Panc1 (cell line): ENCODE results near the gene ABCG8. TPM values are rescaled to one million over a fixed set of nuclear protein-coding genes. Genes with fewer than 3 reads are reported as not detected.

ENCODE experiments used
- ATAC-seq: fragments of 200-7000 bp; cut with Tn5 transposase; 2 replicates; pipeline ENCODE4 v1.9.1; 2020; ENCODE audit warnings: mild to moderate bottlenecking, moderate library complexity
- BruUV-seq: library from RNA; stranded (reverse); fragments of 400-500 nt; replicated peaks from 2 replicates; lab custom pipeline; 2021; lab: Mats Ljungman, UMichigan
- CTCF ChIA-PET: fragments of 300-600 bp; sonication (Branson Sonifier 250); formaldehyde crosslinking; loops from one replicate; lab custom pipeline; 2022; ENCODE audit warnings: antibody characterized with exemption; lab: Charles Lee
- POLR2A ChIA-PET: fragments of 300-600 bp; sonication (Branson Sonifier 250); formaldehyde crosslinking; loops from one replicate; lab custom pipeline; 2022; ENCODE audit warnings: antibody characterized with exemption; lab: Charles Lee
- DNase-seq: peaks from one replicate; pipeline ENCODE4 v3.0.0-alpha.2; 2010; ENCODE audit warnings: low read depth, low spot score
- H3K27ac ChIP-seq: 2 replicates; pipeline ENCODE4 v1.5.1; 2011; ENCODE audit warnings: mild to moderate bottlenecking, low read length, inconsistent platforms
- H3K27me3 ChIP-seq: fragments of 200-500 bp; sonication (Bioruptor generic); 2 replicates; pipeline ENCODE4 v1.6.0; 2014; ENCODE audit warnings: low read length, inconsistent platforms; ENCODE audit not compliant: control insufficient read depth, insufficient read depth
- H3K36me3 ChIP-seq: fragments of 200-500 bp; sonication (Bioruptor generic); 2 replicates; pipeline ENCODE4 v1.5.1; 2014; ENCODE audit warnings: inconsistent platforms, mild to moderate bottlenecking, low read length, moderate library complexity; ENCODE audit not compliant: control insufficient read depth, insufficient read depth
- H3K4me1 ChIP-seq: 2 replicates; pipeline ENCODE4 v1.5.1; 2011; ENCODE audit warnings: inconsistent platforms, mild to moderate bottlenecking, low read length, moderate library complexity; ENCODE audit not compliant: control insufficient read depth, insufficient read depth
- H3K4me3 ChIP-seq, 2 experiments: 2 replicates each; pipeline ENCODE4 v1.5.1; 2011 to 2012; ENCODE audit warnings: low read depth in 2 of 2, low read length in 2 of 2, mild to moderate bottlenecking in 2 of 2, inconsistent platforms in 1 of 2, moderate library complexity in 1 of 2
- H3K9me3 ChIP-seq: fragments of 200-500 bp; sonication (Bioruptor generic); 2 replicates; pipeline ENCODE4 v1.5.1; 2014; ENCODE audit warnings: low read depth, mild to moderate bottlenecking, inconsistent platforms, low read length, moderate library complexity; ENCODE audit not compliant: control insufficient read depth, insufficient read depth
- POLR2AphosphoS5 ChIP-seq: IDR thresholded peaks from 2 replicates; pipeline ENCODE4 v1.6.1; 2012; ENCODE audit warnings: mild to moderate bottlenecking, low read depth, low read length, moderate library complexity
- SIN3A ChIP-seq: IDR thresholded peaks from 2 replicates; pipeline ENCODE4 v1.6.1; 2012; ENCODE audit warnings: low read depth, mild to moderate bottlenecking, low read length, moderate library complexity, borderline replicate concordance; ENCODE audit not compliant: insufficient read depth
- TCF7L2 ChIP-seq: IDR thresholded peaks from 2 replicates; pipeline ENCODE4 v1.6.1; 2011; ENCODE audit warnings: mild to moderate bottlenecking, low read depth, low read length, inconsistent platforms
- in situ Hi-C: cut with HindIII; loops from 2 replicates; pipeline ENCODE4 v1.10.0; 2016; ENCODE audit warnings: low sequenced_read_pairs, low pct_unique_long_range_greater_than_20kb
- intact Hi-C: fragments of 100-400 bp; cut with micrococcal nuclease; formaldehyde crosslinking; loops from one replicate; pipeline ENCODE4 v1.10.0; 2022; ENCODE audit not compliant: unreplicated experiment
- total RNA-seq: library from RNA; stranded (reverse); gene quantifications from one replicate; pipeline ENCODE4 v1.2.1, GENCODE V29; 2021; ENCODE audit not compliant: unreplicated experiment
- TF ChIP-seq, protein P1 (sequence below): fragments of 450-650 bp; IDR thresholded peaks from 2 replicates; pipeline ENCODE4 v1.5.1; 2017; ENCODE audit warnings: mild to moderate bottlenecking
- TF ChIP-seq, protein P2 (sequence below), 2 experiments: IDR thresholded peaks; 2 replicates each; pipeline ENCODE4 v1.6.1; 2011 to 2012; ENCODE audit warnings: low read depth in 2 of 2, control low read depth in 1 of 2, low read length in 1 of 2, mild to moderate bottlenecking in 1 of 2, moderate library complexity in 1 of 2; ENCODE audit not compliant: insufficient read depth in 1 of 2

ABCG8 gene
- total RNA-seq, 1 experiment from 2014 or later = 0.03 TPM

- no peak overlapping the region for H3K27ac ChIP-seq
- CTCF ChIA-PET = no interaction called here
- POLR2A ChIA-PET = no interaction called here
These were observed 88.7 kb downstream of the ABCG8 start for GRCh38 chr2:43927442-43927841.

GRCh38 chr2:43931293-43931692 is 92.5 kb downstream of the ABCG8 start:
- no peak overlapping the region; the same call in 1 of the 2 replicates for H3K27ac ChIP-seq
- peaks cover 61% of the 10 kb centered on the region for H3K36me3 ChIP-seq
- H3K27me3 ChIP-seq = no peaks in the 10 kb centered on the region
- no peaks in the 10 kb centered on the region for H3K9me3 ChIP-seq
- TF ChIP-seq TCF7L2 (no peak), POLR2AphosphoS5 (no peak), SIN3A (no peak)
- TF ChIP-seq, protein P1, sequence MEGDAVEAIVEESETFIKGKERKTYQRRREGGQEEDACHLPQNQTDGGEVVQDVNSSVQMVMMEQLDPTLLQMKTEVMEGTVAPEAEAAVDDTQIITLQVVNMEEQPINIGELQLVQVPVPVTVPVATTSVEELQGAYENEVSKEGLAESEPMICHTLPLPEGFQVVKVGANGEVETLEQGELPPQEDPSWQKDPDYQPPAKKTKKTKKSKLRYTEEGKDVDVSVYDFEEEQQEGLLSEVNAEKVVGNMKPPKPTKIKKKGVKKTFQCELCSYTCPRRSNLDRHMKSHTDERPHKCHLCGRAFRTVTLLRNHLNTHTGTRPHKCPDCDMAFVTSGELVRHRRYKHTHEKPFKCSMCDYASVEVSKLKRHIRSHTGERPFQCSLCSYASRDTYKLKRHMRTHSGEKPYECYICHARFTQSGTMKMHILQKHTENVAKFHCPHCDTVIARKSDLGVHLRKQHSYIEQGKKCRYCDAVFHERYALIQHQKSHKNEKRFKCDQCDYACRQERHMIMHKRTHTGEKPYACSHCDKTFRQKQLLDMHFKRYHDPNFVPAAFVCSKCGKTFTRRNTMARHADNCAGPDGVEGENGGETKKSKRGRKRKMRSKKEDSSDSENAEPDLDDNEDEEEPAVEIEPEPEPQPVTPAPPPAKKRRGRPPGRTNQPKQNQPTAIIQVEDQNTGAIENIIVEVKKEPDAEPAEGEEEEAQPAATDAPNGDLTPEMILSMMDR = no peak
- CTCF ChIA-PET = no interaction called here
- no peak for DNase-seq
- POLR2A ChIA-PET = no interaction called here
- in situ Hi-C loops = no loop called here
- no peaks in the 10 kb centered on the region for H3K4me1 ChIP-seq
- no peak for ATAC-seq
- intact Hi-C loops = no loop called here
- H3K4me3 ChIP-seq = no peak overlapping the region
- BruUV-seq = no TSS peak

More at GRCh38 chr2:43927442-43927841, 88.7 kb downstream of the ABCG8 start:
- TF ChIP-seq, protein P1 = no peak
- TF ChIP-seq SIN3A (no peak), POLR2AphosphoS5 (no peak), TCF7L2 (no peak)
- TF ChIP-seq, protein P2, sequence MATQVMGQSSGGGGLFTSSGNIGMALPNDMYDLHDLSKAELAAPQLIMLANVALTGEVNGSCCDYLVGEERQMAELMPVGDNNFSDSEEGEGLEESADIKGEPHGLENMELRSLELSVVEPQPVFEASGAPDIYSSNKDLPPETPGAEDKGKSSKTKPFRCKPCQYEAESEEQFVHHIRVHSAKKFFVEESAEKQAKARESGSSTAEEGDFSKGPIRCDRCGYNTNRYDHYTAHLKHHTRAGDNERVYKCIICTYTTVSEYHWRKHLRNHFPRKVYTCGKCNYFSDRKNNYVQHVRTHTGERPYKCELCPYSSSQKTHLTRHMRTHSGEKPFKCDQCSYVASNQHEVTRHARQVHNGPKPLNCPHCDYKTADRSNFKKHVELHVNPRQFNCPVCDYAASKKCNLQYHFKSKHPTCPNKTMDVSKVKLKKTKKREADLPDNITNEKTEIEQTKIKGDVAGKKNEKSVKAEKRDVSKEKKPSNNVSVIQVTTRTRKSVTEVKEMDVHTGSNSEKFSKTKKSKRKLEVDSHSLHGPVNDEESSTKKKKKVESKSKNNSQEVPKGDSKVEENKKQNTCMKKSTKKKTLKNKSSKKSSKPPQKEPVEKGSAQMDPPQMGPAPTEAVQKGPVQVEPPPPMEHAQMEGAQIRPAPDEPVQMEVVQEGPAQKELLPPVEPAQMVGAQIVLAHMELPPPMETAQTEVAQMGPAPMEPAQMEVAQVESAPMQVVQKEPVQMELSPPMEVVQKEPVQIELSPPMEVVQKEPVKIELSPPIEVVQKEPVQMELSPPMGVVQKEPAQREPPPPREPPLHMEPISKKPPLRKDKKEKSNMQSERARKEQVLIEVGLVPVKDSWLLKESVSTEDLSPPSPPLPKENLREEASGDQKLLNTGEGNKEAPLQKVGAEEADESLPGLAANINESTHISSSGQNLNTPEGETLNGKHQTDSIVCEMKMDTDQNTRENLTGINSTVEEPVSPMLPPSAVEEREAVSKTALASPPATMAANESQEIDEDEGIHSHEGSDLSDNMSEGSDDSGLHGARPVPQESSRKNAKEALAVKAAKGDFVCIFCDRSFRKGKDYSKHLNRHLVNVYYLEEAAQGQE (IDR thresholded peaks at IDR 0.05; ENCODE audit: insufficient read depth in 1 of 2, low read depth in 2 of 2, low read length in 1 of 2) = no peak
- no peak for DNase-seq
- ATAC-seq = no peak
- intact Hi-C loops = no loop called here
- no peak overlapping the region for H3K4me3 ChIP-seq
- H3K9me3 ChIP-seq = no peaks in the 10 kb centered on the region
- peaks cover 69% of the 10 kb centered on the region for H3K36me3 ChIP-seq
- H3K27me3 ChIP-seq = no peaks in the 10 kb centered on the region
- in situ Hi-C loops = no loop called here
- BruUV-seq = no TSS peak
- H3K4me1 ChIP-seq = no peaks in the 10 kb centered on the region

Other genes starting within 250 kb of the ABCG8 start
- gene THADA, start 242.9 kb upstream of the ABCG8 start, total RNA-seq = 37.2 TPM
- gene PLEKHH2, start 201.7 kb upstream of the ABCG8 start, total RNA-seq = 15.0 TPM
- 0.54 TPM for gene C1GALT1C1L, start 162.5 kb upstream of the ABCG8 start, total RNA-seq
- gene DYNC2LI1, start 64.9 kb upstream of the ABCG8 start, total RNA-seq = 8.5 TPM
- 0.05 TPM for gene ABCG5, start 132 bp upstream of the ABCG8 start, total RNA-seq
- gene LRPPRC, start 157.0 kb downstream of the ABCG8 start, total RNA-seq = 207 TPM